GM19025 (cell line): ENCODE measurements around the gene PHKA1.
"Not testable (repeated sequence)": the region's sequence is repeated elsewhere in the genome, so short reads cannot be mapped to it uniquely, and the experiment has no call there.

Experiments used
- ATAC-seq: cut with Tn5 transposase; IDR thresholded peaks from one replicate; pipeline ENCODE4 v1.9.1; 2021; ENCODE audit warnings: mild to moderate bottlenecking, low read depth, moderate library complexity; ENCODE audit not compliant: unreplicated experiment

PHKA1 gene

DNA sequence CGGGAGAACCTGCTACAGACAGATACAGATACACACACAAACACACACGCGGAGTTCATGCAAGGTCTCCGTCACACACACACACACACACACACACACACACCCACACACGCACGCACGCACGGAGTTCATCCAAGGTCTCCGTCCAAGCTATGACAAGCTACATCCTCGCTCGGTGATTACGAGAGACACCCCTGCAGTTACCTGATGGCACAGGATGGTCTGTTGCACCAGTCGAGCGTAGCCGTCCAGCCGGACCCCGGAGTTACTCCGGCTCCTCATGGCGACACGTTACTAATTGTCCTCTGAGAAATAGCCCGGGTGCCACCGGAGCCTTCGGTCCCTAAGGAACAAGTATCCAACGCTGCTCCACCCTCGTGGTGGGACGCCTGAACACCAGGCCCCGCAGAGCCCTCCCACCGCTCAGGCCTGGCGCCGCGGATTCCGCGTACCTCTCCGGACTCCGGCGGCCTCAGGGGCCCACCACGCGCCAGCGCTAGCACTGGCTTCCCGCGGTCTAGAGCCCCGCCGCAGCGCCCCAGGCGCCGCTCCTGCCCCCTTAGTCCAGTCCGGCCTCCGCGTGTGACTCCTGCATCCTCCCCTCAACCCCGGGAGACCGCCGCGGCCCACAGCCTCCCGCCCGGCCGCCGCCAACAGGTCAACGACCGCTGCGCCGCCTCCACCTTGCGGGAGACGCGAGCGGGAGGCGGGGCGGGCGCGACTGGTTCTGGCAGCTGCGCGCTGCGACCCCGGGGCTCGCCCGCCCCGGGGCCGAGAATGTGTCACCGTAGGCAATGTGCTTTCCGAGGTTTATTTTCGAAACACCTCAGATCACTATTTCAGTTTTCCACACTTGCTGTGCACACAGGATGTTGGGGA, at the start of gene PHKA1:
PHKA1 (minus strand) TSS at position 708 of the 879 bp plus-strand sequence; CDS start at position 282, 426 bp downstream.
- ATAC-seq = not testable (repeated sequence)

- ATAC-seq = not testable (repeated sequence)
Observed at GRCh38 chrX:72760454-72760853, 46.3 kb upstream of the PHKA1 start.

GRCh38 chrX:72748545-72748944, 34.4 kb upstream of the PHKA1 start:
- not testable (repeated sequence) for ATAC-seq

DNA sequence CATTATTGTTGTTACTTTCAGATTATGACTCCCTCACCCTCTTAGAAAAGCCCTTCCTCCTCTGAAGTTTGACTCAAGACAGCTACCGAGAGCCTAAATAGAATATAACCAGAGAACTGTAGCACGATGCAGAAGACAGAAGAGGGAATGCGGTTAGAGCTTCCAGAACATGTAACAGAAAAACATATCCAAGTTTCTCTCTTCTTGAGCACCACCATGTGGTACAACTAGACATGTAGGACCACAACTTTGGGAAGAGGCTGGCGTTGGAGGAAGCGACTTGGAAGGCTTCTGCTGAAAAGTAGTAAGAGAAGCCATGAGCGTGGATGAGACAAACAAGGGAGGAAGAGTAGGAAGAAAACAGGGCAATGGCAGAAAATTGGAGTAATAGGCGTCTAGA, 31.4 kb upstream of the PHKA1 start:
- not testable (repeated sequence) for ATAC-seq

- ATAC-seq = no peak
Observed at GRCh38 chrX:72735561-72735960, 21.5 kb upstream of the PHKA1 start.

GRCh38 chrX:72733636-72734035, 19.5 kb upstream of the PHKA1 start:
- not testable (repeated sequence) for ATAC-seq

DNA sequence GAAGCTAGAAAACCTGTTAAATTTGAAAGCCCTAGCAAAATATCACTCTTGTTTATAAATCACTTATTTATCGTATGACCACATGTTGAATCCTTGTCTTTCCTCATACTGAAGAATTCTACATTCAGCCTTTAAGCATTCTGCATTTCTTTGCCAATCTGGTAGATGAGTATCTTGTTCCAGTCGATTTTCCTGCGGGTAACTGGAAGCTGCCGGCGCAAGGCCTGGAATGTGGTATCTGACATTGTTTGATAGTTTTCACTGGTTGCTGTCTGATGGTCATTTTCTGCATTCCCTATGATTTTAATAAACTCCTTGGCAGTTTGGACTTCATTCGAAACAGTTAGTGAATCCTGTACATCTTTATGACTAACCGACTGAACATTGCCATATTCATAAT, 13.7 kb upstream of the PHKA1 start:
- no peak for ATAC-seq

DNA sequence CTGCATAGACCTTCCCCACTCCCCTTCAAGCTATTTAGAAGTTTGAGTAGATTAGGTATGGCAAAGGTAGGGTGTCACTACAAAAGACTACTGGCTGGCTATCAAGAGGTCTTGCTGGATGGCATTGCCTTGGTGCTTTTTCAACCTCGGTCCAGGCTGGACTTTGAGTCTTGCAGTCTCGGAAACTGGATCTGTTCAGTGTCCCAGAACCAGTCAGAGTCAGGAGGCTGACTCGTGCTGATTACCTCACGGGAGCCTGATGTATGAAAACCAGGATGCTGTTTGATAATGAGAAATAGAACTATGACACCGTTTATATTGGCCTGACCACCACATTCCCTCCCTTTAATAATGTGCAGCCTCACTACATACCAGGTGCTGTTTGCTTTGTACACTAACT, 2.7 kb upstream of the PHKA1 start:
- ATAC-seq = no peak

- ATAC-seq = no peak
Observed at GRCh38 chrX:72715546-72715945, 1.4 kb upstream of the PHKA1 start.

GRCh38 chrX:72714478-72714916, 391 bp upstream of the PHKA1 start:
- no peak for ATAC-seq

GRCh38 chrX:72713130-72713529, 976 bp downstream of the PHKA1 start:
- ATAC-seq = no peak

- no peak for ATAC-seq
Observed at GRCh38 chrX:72712094-72712755, 1.9 kb downstream of the PHKA1 start.

- no peak for ATAC-seq
Observed at GRCh38 chrX:72705814-72706213, 8.3 kb downstream of the PHKA1 start.

DNA sequence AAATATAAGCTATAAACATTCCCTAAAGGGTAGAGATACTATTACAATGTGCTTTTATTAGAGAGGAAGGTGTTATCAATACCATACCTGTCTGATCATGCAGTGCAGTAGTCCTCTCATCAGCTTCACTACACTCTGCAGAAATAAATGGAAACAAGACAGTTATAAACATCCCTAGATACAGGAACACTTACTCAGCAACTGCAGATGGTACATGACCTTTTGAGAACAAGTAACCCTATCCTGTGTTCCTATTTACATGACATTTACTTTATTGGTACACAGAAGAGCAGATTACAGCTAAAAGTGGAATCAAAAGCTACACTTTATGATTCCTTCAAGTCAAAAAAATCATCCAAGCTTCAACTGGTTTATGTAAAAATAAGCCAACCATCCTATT, 9.0 kb downstream of the PHKA1 start:
- ATAC-seq = no peak

GRCh38 chrX:72694170-72694569, 19.9 kb downstream of the PHKA1 start:
- no peak for ATAC-seq

DNA sequence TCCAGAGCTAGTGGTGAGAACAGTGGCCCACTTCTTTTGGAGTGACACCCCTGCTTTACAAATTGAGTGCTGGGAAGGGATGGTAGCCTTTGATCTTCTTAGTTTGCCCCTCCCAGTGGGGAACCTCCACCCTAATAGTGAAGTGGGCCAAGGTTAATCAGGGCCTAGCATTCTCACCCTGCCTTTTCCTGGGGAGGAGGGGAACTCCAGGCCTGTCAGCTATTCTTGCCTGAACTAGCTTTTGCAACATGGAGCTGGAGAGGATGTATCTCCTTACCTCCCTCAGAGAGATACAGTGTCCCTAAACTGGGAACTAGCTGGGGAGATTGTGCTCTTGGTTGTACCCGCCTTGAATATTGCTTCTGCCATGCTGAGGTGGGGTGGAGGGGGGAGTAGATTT, 20.6 kb downstream of the PHKA1 start:
- no peak for ATAC-seq

DNA sequence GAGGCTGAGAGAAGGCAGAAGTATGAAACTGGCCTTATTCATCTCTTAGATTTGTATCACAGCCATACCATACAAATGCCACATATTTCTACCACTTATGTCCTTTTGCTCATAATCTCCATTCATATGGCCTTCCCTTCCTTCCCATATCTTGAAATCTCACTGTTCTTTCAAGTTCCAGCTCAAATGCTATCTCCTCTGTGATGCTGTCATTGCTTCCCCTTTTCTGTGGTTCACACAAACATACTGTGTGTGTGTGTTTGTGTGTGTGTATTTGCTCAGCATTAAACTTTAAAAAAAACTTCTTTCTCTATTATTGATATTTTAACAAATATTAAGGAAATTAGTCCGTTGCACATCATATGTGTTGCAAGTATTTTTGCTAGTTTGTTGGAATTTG, 26.7 kb downstream of the PHKA1 start:
- ATAC-seq = no peak

GRCh38 chrX:72685810-72686456, 28.2 kb downstream of the PHKA1 start:
- no peak for ATAC-seq

GRCh38 chrX:72685018-72685417, 29.1 kb downstream of the PHKA1 start:
- no peak for ATAC-seq

- ATAC-seq = no peak
Observed at GRCh38 chrX:72683631-72684030, 30.5 kb downstream of the PHKA1 start.

GRCh38 chrX:72676465-72676864, 37.6 kb downstream of the PHKA1 start:
- no peak for ATAC-seq
